ENCODE measurements around the gene FBXL14. TPM values are rescaled to one million over a fixed set of nuclear protein-coding genes. Genes with fewer than 3 reads are reported as not detected.

The FBXL14 gene
- total RNA-seq, 1 experiment from 2014 or later = 23.6 TPM

GRCh38 chr12:1620092-1620491 lies 25.7 kb upstream of the FBXL14 start:
- intact Hi-C loops (cut with micrococcal nuclease; ENCODE audit: unreplicated experiment) = no loop called here
- BruUV-seq (replicated peaks) = no TSS peak
- Histone ChIP-seq H3K36me3 (ENCODE audit: control insufficient read depth, insufficient read depth, low read length) (no peaks in the 10 kb centered on the region), H3K9me3 (no peaks in the 10 kb centered on the region), H3K27me3 (replicated peaks; ENCODE audit: control insufficient read depth, insufficient read depth, low read length) (no peaks in the 10 kb centered on the region), H3K4me3 (ENCODE audit: low read depth, low read length) (no peak overlapping the region), H3K4me1 (0 out of 2 replicates have a peak, but pooled peaks cover 6% of the 10 kb centered on the region)
- CTCF ChIA-PET = no interaction called here
- H3K9me3 Mint-ChIP-seq (ENCODE audit: unreplicated experiment) = no peaks in the 10 kb centered on the region
- H3K36me3 Mint-ChIP-seq (ENCODE audit: insufficient read depth, unreplicated experiment) = no peaks in the 10 kb centered on the region
- no peak overlapping the region for H3K4me3 Mint-ChIP-seq (ENCODE audit: unreplicated experiment)
- no peak for DNase-seq
- no peak for TF ChIP-seq CTCF (IDR thresholded peaks at IDR 0.05; ENCODE audit: insufficient read depth in 1 of 2, low read depth in 1 of 2, low read length in 1 of 2, severe bottlenecking in 1 of 2, unreplicated experiment in 1 of 2)
- H3K27ac Mint-ChIP-seq (ENCODE audit: unreplicated experiment) = no peak overlapping the region
- POLR2A ChIA-PET = no interaction called here
- H3K27me3 Mint-ChIP-seq (ENCODE audit: insufficient read depth, unreplicated experiment) = no peaks in the 10 kb centered on the region
- peaks cover 13% of the 10 kb centered on the region for H3K4me1 Mint-ChIP-seq (ENCODE audit: low read depth, unreplicated experiment)

GRCh38 chr12:1619587-1619986 lies 25.2 kb upstream of the FBXL14 start:
- H3K4me1 ChIP-seq = 0 out of 2 replicates have a peak, but pooled peaks cover 6% of the 10 kb centered on the region
- no peaks in the 10 kb centered on the region for H3K9me3 Mint-ChIP-seq (ENCODE audit: unreplicated experiment)
- no peak for TF ChIP-seq CTCF (IDR thresholded peaks at IDR 0.05; ENCODE audit: insufficient read depth in 1 of 2, low read depth in 1 of 2, low read length in 1 of 2, severe bottlenecking in 1 of 2, unreplicated experiment in 1 of 2)
- CTCF ChIA-PET = interaction anchor here (0.6 kb wide), 1 partner anchor 8 kb away, joined by 7 read pairs; no protein-coding TSS in a partner anchor
- no peaks in the 10 kb centered on the region for H3K9me3 ChIP-seq
- H3K4me1 Mint-ChIP-seq (ENCODE audit: low read depth, unreplicated experiment) = peaks cover 8% of the 10 kb centered on the region
- no peak for DNase-seq
- POLR2A ChIA-PET = no interaction called here
- no peaks in the 10 kb centered on the region for H3K27me3 Mint-ChIP-seq (ENCODE audit: insufficient read depth, unreplicated experiment)
- no peaks in the 10 kb centered on the region for H3K27me3 ChIP-seq (replicated peaks; ENCODE audit: control insufficient read depth, insufficient read depth, low read length)
- no peaks in the 10 kb centered on the region for H3K36me3 ChIP-seq (ENCODE audit: control insufficient read depth, insufficient read depth, low read length)
- intact Hi-C loops (cut with micrococcal nuclease; ENCODE audit: unreplicated experiment) = no loop called here
- no peak overlapping the region for H3K4me3 Mint-ChIP-seq (ENCODE audit: unreplicated experiment)
- no TSS peak for BruUV-seq (replicated peaks)
- no peak overlapping the region for H3K27ac Mint-ChIP-seq (ENCODE audit: unreplicated experiment)
- H3K36me3 Mint-ChIP-seq (ENCODE audit: insufficient read depth, unreplicated experiment) = no peaks in the 10 kb centered on the region
- H3K4me3 ChIP-seq (ENCODE audit: low read depth, low read length) = no peak overlapping the region

GRCh38 chr12:1619159-1619558 lies 24.8 kb upstream of the FBXL14 start:
- Mint-ChIP-seq H3K4me3 (ENCODE audit: unreplicated experiment) (no peak overlapping the region), H3K27me3 (ENCODE audit: insufficient read depth, unreplicated experiment) (no peaks in the 10 kb centered on the region), H3K4me1 (ENCODE audit: low read depth, unreplicated experiment) (peaks cover 7% of the 10 kb centered on the region), H3K27ac (ENCODE audit: unreplicated experiment) (no peak overlapping the region), H3K36me3 (ENCODE audit: insufficient read depth, unreplicated experiment) (no peaks in the 10 kb centered on the region), H3K9me3 (ENCODE audit: unreplicated experiment) (no peaks in the 10 kb centered on the region)
- no peak for TF ChIP-seq CTCF (IDR thresholded peaks at IDR 0.05; ENCODE audit: insufficient read depth in 1 of 2, low read depth in 1 of 2, low read length in 1 of 2, severe bottlenecking in 1 of 2, unreplicated experiment in 1 of 2)
- Histone ChIP-seq H3K4me1 (0 out of 2 replicates have a peak, but pooled peaks cover 6% of the 10 kb centered on the region), H3K27me3 (replicated peaks; ENCODE audit: control insufficient read depth, insufficient read depth, low read length) (no peaks in the 10 kb centered on the region), H3K4me3 (ENCODE audit: low read depth, low read length) (no peak overlapping the region), H3K36me3 (ENCODE audit: control insufficient read depth, insufficient read depth, low read length) (no peaks in the 10 kb centered on the region), H3K9me3 (no peaks in the 10 kb centered on the region)
- CTCF ChIA-PET = interaction anchor here (0.6 kb wide), 1 partner anchor 8 kb away, joined by 7 read pairs; no protein-coding TSS in a partner anchor
- intact Hi-C loops (cut with micrococcal nuclease; ENCODE audit: unreplicated experiment) = no loop called here
- POLR2A ChIA-PET = no interaction called here
- DNase-seq = no peak
- no TSS peak for BruUV-seq (replicated peaks)

Measured in Caco-2 (cell line).